ENCODE results near the gene CR1. TPM values are rescaled to one million over a fixed set of nuclear protein-coding genes. Genes with fewer than 3 reads are reported as not detected.
A peak's percentile ranks its signal among the peaks of the same experiment; 100 is the strongest.

CR1 gene
- total and polyA plus RNA-seq, 9 of the 15 experiments (the other 6 are each of a cell fraction or from before 2014, with no cell fraction given): 0.07 to 0.47 (median 0.18) TPM

GRCh38 chr1:207649865-207650580, 154.1 kb downstream of the CR1 start (continued):
- TF ChIP-seq ZBTB40 (IDR thresholded peaks at IDR 0.05): 0 out of 2 replicates have a peak, but pooled peaks have one; percentile 51
- no peak for TF ChIP-seq ZBTB40 (CRISPR knock-in tag; IDR thresholded peaks at IDR 0.05)
- peak in 1 of 2 experiments; percentile 7; a peak in 2 of 4 replicates for TF ChIP-seq RAD21 (CRISPR knock-in tag; conservative IDR thresholded peaks at IDR 0.05 in 1 of 2, IDR thresholded peaks at IDR 0.05 in 1 of 2)
- 0 out of 2 replicates have a peak, but pooled peaks have one; percentile 20 for TF ChIP-seq MYC (IDR thresholded peaks at IDR 0.05; ENCODE audit: low read depth, low read length)
- TF ChIP-seq MYC (CRISPR knock-in tag; IDR thresholded peaks at IDR 0.05; ENCODE audit: borderline replicate concordance, low read depth): no peak
- TF ChIP-seq XRCC3 (IDR thresholded peaks at IDR 0.05): no peak
- TF ChIP-seq EZH2 (IDR thresholded peaks at IDR 0.05; ENCODE audit: borderline replicate concordance, low read depth, low read length): no peak
- peak; percentile 47 for TF ChIP-seq CCNT2 (IDR thresholded peaks at IDR 0.05; ENCODE audit: borderline replicate concordance, extremely low read depth, insufficient read length, low read depth, low read length)
- peak; percentile 97 for TF ChIP-seq LCOR (CRISPR knock-in tag; IDR thresholded peaks at IDR 0.05)
- 0 out of 4 replicates have a peak, but pooled peaks of 1 of the 2 experiments have one; percentile 47 for TF ChIP-seq ZNF639 (CRISPR knock-in tag; conservative IDR thresholded peaks at IDR 0.05 in 1 of 2, IDR thresholded peaks at IDR 0.05 in 1 of 2)
- peak; percentile 81 for TF ChIP-seq JUND (IDR thresholded peaks at IDR 0.05; ENCODE audit: borderline replicate concordance, low read depth, low read length)
- peak; percentile 71; the same call in 1 of the 3 replicates for TF ChIP-seq JUND (tag; IDR thresholded peaks at IDR 0.05; ENCODE audit: borderline replicate concordance, low read depth, low read length)
- TF ChIP-seq SMARCA5 (IDR thresholded peaks at IDR 0.05): peak; percentile 38; the same call in 1 of the 2 replicates
- peak; percentile 91 for TF ChIP-seq SMARCC2 (IDR thresholded peaks at IDR 0.05; ENCODE audit: low read depth)
- TF ChIP-seq JUN (IDR thresholded peaks at IDR 0.05; ENCODE audit: borderline replicate concordance, low read depth, low read length): peak; percentile 58
- TF ChIP-seq JUN (CRISPR knock-in tag; IDR thresholded peaks at IDR 0.05; ENCODE audit: borderline replicate concordance): no peak
- TF ChIP-seq NFE2 (IDR thresholded peaks at IDR 0.05; ENCODE audit: low read depth): peak; percentile 47; the same call in 1 of the 2 replicates
